Osteocyte (in vitro differentiated cells): Measurements from ENCODE around the gene REST. TPM values are rescaled to one million over a fixed set of nuclear protein-coding genes. Genes with fewer than 3 reads are reported as not detected.

Experiments
- DNase-seq: peaks from one replicate; pipeline ENCODE4 v3.0.0; 2021; ENCODE audit warnings: mixed read lengths; ENCODE audit not compliant: unreplicated experiment; ENCODE audit errors: extremely low spot score
- H3K27ac Mint-ChIP-seq: one replicate; pipeline ENCODE4 v1.8.0; 2021; ENCODE audit warnings: mild to moderate bottlenecking, mixed read lengths; ENCODE audit not compliant: unreplicated experiment
- H3K27me3 Mint-ChIP-seq: one replicate; pipeline ENCODE4 v1.8.0; 2021; ENCODE audit warnings: mixed read lengths; ENCODE audit not compliant: unreplicated experiment
- H3K36me3 Mint-ChIP-seq: one replicate; pipeline ENCODE4 v1.8.0; 2021; ENCODE audit warnings: mixed read lengths; ENCODE audit not compliant: unreplicated experiment
- H3K4me1 Mint-ChIP-seq: one replicate; pipeline ENCODE4 v1.8.0; 2021; ENCODE audit warnings: mixed read lengths; ENCODE audit not compliant: unreplicated experiment
- H3K4me3 Mint-ChIP-seq: one replicate; pipeline ENCODE4 v1.8.0; 2021; ENCODE audit warnings: mild to moderate bottlenecking, moderate library complexity, mixed read lengths; ENCODE audit not compliant: unreplicated experiment
- H3K9me3 Mint-ChIP-seq: one replicate; pipeline ENCODE4 v1.8.0; 2021; ENCODE audit warnings: mixed read lengths; ENCODE audit not compliant: unreplicated experiment
- total RNA-seq: library from RNA; stranded (reverse); gene quantifications from 2 replicates; pipeline ENCODE4 v1.2.1, GENCODE V29; 2021
- TF ChIP-seq, protein P1 (sequence below): fragments of 200-600 bp; sonication (generic); IDR thresholded peaks from 2 replicates; pipeline ENCODE4 v1.5.0; 2021; ENCODE audit warnings: antibody characterized with exemption, mild to moderate bottlenecking, moderate library complexity

Gene REST
- total RNA-seq, 1 donor from 2014 or later, result 55.5 TPM

DNA sequence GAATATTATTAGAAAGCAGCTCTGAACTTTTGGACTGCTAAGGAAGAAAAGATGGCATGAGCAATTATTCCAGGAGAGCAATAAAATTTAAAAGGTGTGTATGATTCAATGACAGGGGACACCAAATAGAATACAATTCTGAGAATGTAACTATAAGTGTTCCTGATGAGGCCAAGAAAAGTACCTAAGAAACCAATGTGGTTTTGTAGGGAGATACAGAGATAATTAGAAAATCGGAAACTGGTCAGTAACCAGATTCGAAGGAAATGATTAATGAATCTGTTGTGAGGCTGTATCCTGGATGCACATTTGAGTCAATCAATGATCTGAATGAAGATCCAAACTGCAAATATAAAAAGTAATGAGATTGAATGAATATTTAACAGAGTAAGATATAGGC lies 63.7 kb downstream of the REST start:
- H3K9me3 Mint-ChIP-seq, result peaks cover 5% of the 10 kb centered on the region

DNA sequence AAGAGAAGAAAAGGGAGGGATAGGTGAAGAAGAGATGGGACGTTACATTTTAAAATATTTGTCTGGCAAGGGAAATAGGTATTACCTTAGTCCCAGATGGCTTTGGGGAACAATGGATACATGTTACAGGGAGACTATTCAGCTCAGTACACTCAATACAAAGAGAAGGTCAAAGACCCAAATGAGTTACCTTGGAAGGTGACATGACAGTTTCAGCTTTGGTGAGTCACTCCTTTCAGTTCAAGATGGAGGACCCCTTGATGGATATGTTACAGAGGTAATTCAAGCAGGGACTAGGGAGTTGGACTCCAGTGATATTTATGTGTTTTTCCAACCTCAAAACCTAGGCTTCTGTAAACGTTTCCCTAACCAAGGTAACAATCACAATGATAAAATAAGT lies 64.7 kb downstream of the REST start:
- H3K9me3 Mint-ChIP-seq, result peaks cover 5% of the 10 kb centered on the region
- DNase-seq, result no peak
- no peak overlapping the region for H3K27ac Mint-ChIP-seq
- no peak overlapping the region for H3K4me3 Mint-ChIP-seq
- H3K36me3 Mint-ChIP-seq, result peaks cover 42% of the 10 kb centered on the region
- TF ChIP-seq, protein P1, sequence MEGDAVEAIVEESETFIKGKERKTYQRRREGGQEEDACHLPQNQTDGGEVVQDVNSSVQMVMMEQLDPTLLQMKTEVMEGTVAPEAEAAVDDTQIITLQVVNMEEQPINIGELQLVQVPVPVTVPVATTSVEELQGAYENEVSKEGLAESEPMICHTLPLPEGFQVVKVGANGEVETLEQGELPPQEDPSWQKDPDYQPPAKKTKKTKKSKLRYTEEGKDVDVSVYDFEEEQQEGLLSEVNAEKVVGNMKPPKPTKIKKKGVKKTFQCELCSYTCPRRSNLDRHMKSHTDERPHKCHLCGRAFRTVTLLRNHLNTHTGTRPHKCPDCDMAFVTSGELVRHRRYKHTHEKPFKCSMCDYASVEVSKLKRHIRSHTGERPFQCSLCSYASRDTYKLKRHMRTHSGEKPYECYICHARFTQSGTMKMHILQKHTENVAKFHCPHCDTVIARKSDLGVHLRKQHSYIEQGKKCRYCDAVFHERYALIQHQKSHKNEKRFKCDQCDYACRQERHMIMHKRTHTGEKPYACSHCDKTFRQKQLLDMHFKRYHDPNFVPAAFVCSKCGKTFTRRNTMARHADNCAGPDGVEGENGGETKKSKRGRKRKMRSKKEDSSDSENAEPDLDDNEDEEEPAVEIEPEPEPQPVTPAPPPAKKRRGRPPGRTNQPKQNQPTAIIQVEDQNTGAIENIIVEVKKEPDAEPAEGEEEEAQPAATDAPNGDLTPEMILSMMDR, result no peak
- peaks cover 16% of the 10 kb centered on the region for H3K4me1 Mint-ChIP-seq
- H3K27me3 Mint-ChIP-seq, result no peaks in the 10 kb centered on the region

More for the DNA sequence above, 63.7 kb downstream of the REST start:
- TF ChIP-seq, protein P1, result no peak
- Mint-ChIP-seq H3K27me3 (no peaks in the 10 kb centered on the region), H3K4me3 (no peak overlapping the region), H3K4me1 (peaks cover 14% of the 10 kb centered on the region), H3K27ac (no peak overlapping the region), H3K36me3 (peaks cover 49% of the 10 kb centered on the region)
- no peak for DNase-seq

DNA sequence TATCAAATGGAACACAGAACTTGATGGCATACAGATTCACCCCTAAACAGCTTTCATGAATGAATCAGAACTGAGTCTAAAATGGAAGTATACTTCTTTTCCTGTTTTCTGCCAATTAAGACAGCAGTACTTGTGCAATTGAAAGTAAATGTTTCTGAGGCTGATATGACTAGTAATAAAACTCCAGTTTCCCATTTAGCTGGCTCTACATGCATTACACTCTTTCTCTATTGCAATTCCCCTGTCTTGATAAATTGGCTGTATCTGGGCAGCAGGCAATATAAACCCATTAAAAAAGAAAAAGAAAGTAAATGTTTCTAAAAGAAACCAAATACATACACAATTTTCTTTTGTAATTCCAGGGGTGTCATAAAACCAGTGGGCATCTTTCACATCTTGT lies 65.1 kb downstream of the REST start:
- DNase-seq, result no peak
- Mint-ChIP-seq H3K9me3 (peaks cover 5% of the 10 kb centered on the region), H3K27me3 (no peaks in the 10 kb centered on the region), H3K27ac (no peak overlapping the region), H3K4me1 (peaks cover 16% of the 10 kb centered on the region), H3K4me3 (no peak overlapping the region), H3K36me3 (peaks cover 40% of the 10 kb centered on the region)
- TF ChIP-seq, protein P1, result no peak

DNA sequence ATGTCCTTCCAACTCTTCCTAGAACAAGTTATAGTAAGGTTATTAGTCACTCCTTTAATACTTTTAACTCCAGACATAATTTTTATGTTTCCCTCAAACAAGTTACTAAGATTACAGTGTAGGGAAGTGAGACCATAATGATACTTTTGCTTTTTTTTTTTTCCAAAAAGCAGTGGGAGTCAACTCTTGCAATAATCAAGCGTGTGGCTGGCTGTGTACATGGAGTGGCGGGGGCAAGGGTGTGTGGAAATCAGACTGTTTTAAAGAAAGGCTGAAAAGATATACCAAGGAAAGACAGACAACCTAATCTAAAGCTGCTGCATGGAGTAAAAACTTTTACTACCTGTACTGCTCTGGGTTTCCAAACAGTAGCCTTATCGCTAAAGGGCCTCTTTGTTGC lies 65.6 kb downstream of the REST start:
- H3K9me3 Mint-ChIP-seq, result peaks cover 5% of the 10 kb centered on the region
- no peaks in the 10 kb centered on the region for H3K27me3 Mint-ChIP-seq
- TF ChIP-seq, protein P1, result no peak
- H3K27ac Mint-ChIP-seq, result no peak overlapping the region
- no peak for DNase-seq
- peaks cover 38% of the 10 kb centered on the region for H3K36me3 Mint-ChIP-seq
- peaks cover 16% of the 10 kb centered on the region for H3K4me1 Mint-ChIP-seq
- no peak overlapping the region for H3K4me3 Mint-ChIP-seq

DNA sequence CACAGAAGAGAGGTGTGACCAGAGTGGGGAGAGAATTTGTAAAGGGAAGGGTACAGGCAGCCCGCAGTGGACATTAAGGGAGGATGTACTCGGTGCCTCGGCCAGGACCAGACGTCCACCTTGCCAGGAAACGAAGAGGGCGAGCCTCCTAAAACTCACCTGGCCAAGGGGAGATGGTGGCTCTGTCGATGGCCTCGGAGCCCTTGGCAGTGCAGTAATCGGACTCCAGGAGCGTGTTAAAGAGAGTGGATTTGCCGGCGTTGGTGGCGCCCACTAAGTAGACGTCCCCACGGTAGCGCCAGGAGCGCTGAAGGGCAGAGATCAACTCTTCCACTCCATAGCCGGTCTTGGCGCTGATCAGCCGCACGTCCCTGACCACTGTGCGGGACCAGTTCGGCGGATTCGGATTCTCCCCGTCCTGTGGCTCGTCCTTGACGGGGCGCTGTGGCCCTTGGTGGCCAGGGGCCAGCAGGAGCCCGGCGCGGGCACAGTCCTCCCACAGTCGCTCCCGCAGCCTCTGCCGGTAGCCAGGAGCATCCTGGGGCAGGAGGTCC lies 68.7 kb downstream of the REST start:
- DNase-seq, result no peak
- Mint-ChIP-seq H3K27ac (peak overlapping the region; percentile 76), H3K4me3 (peak overlapping the region; percentile 98), H3K4me1 (peaks cover 35% of the 10 kb centered on the region), H3K36me3 (peaks cover 26% of the 10 kb centered on the region), H3K9me3 (peaks cover 5% of the 10 kb centered on the region), H3K27me3 (no peaks in the 10 kb centered on the region)
- TF ChIP-seq, protein P1, result no peak
